Endothelial cell (in vitro differentiated cells): ENCODE measurements around the gene FOXP4. TPM values are rescaled to one million over a fixed set of nuclear protein-coding genes. Genes with fewer than 3 reads are reported as not detected.

Experiments
- DNase-seq: peaks from one replicate; pipeline ENCODE4 v3.0.0; 2021; ENCODE audit warnings: low spot score
- H3K27ac Mint-ChIP-seq: one replicate; pipeline ENCODE4 v1.8.0; 2021; ENCODE audit warnings: mixed read lengths, inconsistent platforms; ENCODE audit not compliant: unreplicated experiment
- H3K27me3 Mint-ChIP-seq: one replicate; pipeline ENCODE4 v1.8.0; 2021; ENCODE audit warnings: mild to moderate bottlenecking, moderate library complexity, mixed read lengths, inconsistent platforms; ENCODE audit not compliant: unreplicated experiment
- H3K36me3 Mint-ChIP-seq: one replicate; pipeline ENCODE4 v1.8.0; 2021; ENCODE audit warnings: mild to moderate bottlenecking, low read depth, mixed read lengths, inconsistent platforms; ENCODE audit not compliant: unreplicated experiment
- H3K4me1 Mint-ChIP-seq: one replicate; pipeline ENCODE4 v1.8.0; 2021; ENCODE audit warnings: mild to moderate bottlenecking, mixed read lengths, inconsistent platforms; ENCODE audit not compliant: unreplicated experiment
- H3K4me3 Mint-ChIP-seq: one replicate; pipeline ENCODE4 v1.8.0; 2021; ENCODE audit warnings: mild to moderate bottlenecking, mixed read lengths, inconsistent platforms; ENCODE audit not compliant: unreplicated experiment
- H3K9me3 Mint-ChIP-seq: one replicate; pipeline ENCODE4 v1.8.0; 2021; ENCODE audit warnings: mixed read lengths, inconsistent platforms; ENCODE audit not compliant: unreplicated experiment
- CTCF ChIP-seq: fragments of 200-600 bp; sonication (generic); IDR thresholded peaks from one replicate; pipeline ENCODE4 v1.5.0; 2021; ENCODE audit warnings: antibody characterized with exemption; ENCODE audit not compliant: unreplicated experiment
- total RNA-seq: library from RNA; stranded (reverse); fragmentation: NEBNext Ultra II Directional; extraction: Animal tissue kit (Norgen Biotek cat#: 25700); gene quantifications from one replicate; pipeline ENCODE4 v1.2.1, GENCODE V29; 2021; ENCODE audit not compliant: unreplicated experiment

FOXP4 gene
- total RNA-seq, 1 donor from 2014 or later = 32.5 TPM

GRCh38 chr6:41528409-41528963, 17.7 kb upstream of the FOXP4 start:
- TF ChIP-seq CTCF = no peak
- Mint-ChIP-seq H3K4me1 (peaks cover 11% of the 10 kb centered on the region), H3K9me3 (no peaks in the 10 kb centered on the region), H3K4me3 (no peak overlapping the region), H3K27ac (no peak overlapping the region), H3K36me3 (no peaks in the 10 kb centered on the region), H3K27me3 (peaks cover 20% of the 10 kb centered on the region)
- no peak for DNase-seq

GRCh38 chr6:41529049-41529448, 17.1 kb upstream of the FOXP4 start:
- Mint-ChIP-seq H3K4me1 (peaks cover 11% of the 10 kb centered on the region), H3K9me3 (no peaks in the 10 kb centered on the region), H3K36me3 (no peaks in the 10 kb centered on the region), H3K4me3 (no peak overlapping the region), H3K27me3 (peaks cover 20% of the 10 kb centered on the region), H3K27ac (no peak overlapping the region)
- no peak for DNase-seq
- TF ChIP-seq CTCF = no peak

- no peak overlapping the region for H3K4me3 Mint-ChIP-seq
- H3K4me1 Mint-ChIP-seq = peaks cover 11% of the 10 kb centered on the region
- no peak for TF ChIP-seq CTCF
- H3K27me3 Mint-ChIP-seq = peaks cover 20% of the 10 kb centered on the region
- H3K9me3 Mint-ChIP-seq = no peaks in the 10 kb centered on the region
- H3K27ac Mint-ChIP-seq = no peak overlapping the region
- H3K36me3 Mint-ChIP-seq = no peaks in the 10 kb centered on the region
- no peak for DNase-seq
Observed at GRCh38 chr6:41529970-41530369, 16.2 kb upstream of the FOXP4 start.

- no peaks in the 10 kb centered on the region for H3K9me3 Mint-ChIP-seq
- no peak overlapping the region for H3K4me3 Mint-ChIP-seq
- peaks cover 11% of the 10 kb centered on the region for H3K4me1 Mint-ChIP-seq
- peaks cover 20% of the 10 kb centered on the region for H3K27me3 Mint-ChIP-seq
- no peak for DNase-seq
- TF ChIP-seq CTCF = no peak
- no peaks in the 10 kb centered on the region for H3K36me3 Mint-ChIP-seq
- H3K27ac Mint-ChIP-seq = no peak overlapping the region
Observed at GRCh38 chr6:41530476-41530875, 15.7 kb upstream of the FOXP4 start.

- no peak for DNase-seq
- Mint-ChIP-seq H3K4me3 (no peak overlapping the region), H3K27me3 (peaks cover 20% of the 10 kb centered on the region), H3K36me3 (no peaks in the 10 kb centered on the region), H3K9me3 (no peaks in the 10 kb centered on the region), H3K27ac (no peak overlapping the region), H3K4me1 (peaks cover 11% of the 10 kb centered on the region)
- no peak for TF ChIP-seq CTCF
Observed at GRCh38 chr6:41531016-41531415, 15.2 kb upstream of the FOXP4 start.
